OCI-LY3 (cell line): Measurements from ENCODE around the gene ABLIM2.

Experiments
- H2AFZ ChIP-seq: fragments of 200-600, 300-600 bp; shearing (Covaris generic); 2 replicates; pipeline ENCODE4 v1.6.0; 2014; ENCODE audit warnings: antibody characterized with exemption, low read depth, low read length
- H3K27ac ChIP-seq: fragments of 200-600, 300-600 bp; sonication (generic); 2 replicates; pipeline ENCODE4 v1.5.1; 2014; ENCODE audit warnings: mild to moderate bottlenecking, low read length, moderate library complexity, mixed read lengths
- H3K27me3 ChIP-seq: fragments of 200-600, 300-600 bp; sonication (generic); 2 replicates; pipeline ENCODE4 v1.6.1; 2014; ENCODE audit warnings: low read depth, low read length, mixed read lengths
- H3K36me3 ChIP-seq: fragments of 200-600, 300-600 bp; sonication (generic); replicated peaks from 2 replicates; pipeline ENCODE3; 2014; ENCODE audit warnings: low read depth, low read length, mixed read lengths
- H3K4me1 ChIP-seq: fragments of 300-600, 200-600 bp; sonication (generic); 2 replicates; pipeline ENCODE4 v1.6.1; 2014; ENCODE audit warnings: low read length, mixed read lengths
- H3K4me2 ChIP-seq: fragments of 200-600, 300-600 bp; sonication (generic); 2 replicates; pipeline ENCODE4 v1.6.1; 2014; ENCODE audit warnings: low read length, mixed read lengths
- H3K4me3 ChIP-seq: fragments of 300-600, 200-600 bp; sonication (generic); 2 replicates; pipeline ENCODE4 v1.5.1; 2014; ENCODE audit warnings: antibody characterized with exemption, mild to moderate bottlenecking, low read length, moderate library complexity
- H3K79me2 ChIP-seq: fragments of 300-600, 200-600 bp; shearing (Covaris generic); 2 replicates; pipeline ENCODE4 v1.6.1; 2014; ENCODE audit warnings: mild to moderate bottlenecking, low read length, mixed read lengths
- H3K9ac ChIP-seq: fragments of 300-600, 200-600 bp; shearing (Covaris generic); 2 replicates; pipeline ENCODE4 v1.6.0; 2014; ENCODE audit warnings: mild to moderate bottlenecking, low read length, moderate library complexity
- H3K9me3 ChIP-seq: fragments of 200-600, 300-600 bp; shearing (Covaris generic); 2 replicates; pipeline ENCODE4 v1.6.1; 2014; ENCODE audit warnings: low read length, mixed read lengths; ENCODE audit not compliant: insufficient read depth
- H4K20me1 ChIP-seq: fragments of 200-600, 300-600 bp; sonication (generic); 2 replicates; pipeline ENCODE4 v1.6.1; 2016; ENCODE audit warnings: low read length, mixed read lengths; ENCODE audit not compliant: insufficient read depth
- CTCF ChIP-seq: fragments of 200-600, 300-600 bp; sonication (generic); IDR thresholded peaks from 2 replicates; pipeline ENCODE4 v1.5.1; 2014; ENCODE audit warnings: antibody characterized with exemption, low read length, low read depth
- EZH2phosphoT487 ChIP-seq: fragments of 200-600 bp; shearing (Covaris generic); IDR thresholded peaks from 2 replicates; pipeline ENCODE4 v1.6.1; 2018; ENCODE audit warnings: antibody characterized with exemption, mixed run types, low read depth

Gene ABLIM2

GRCh38 chr4:8147231-8147970 is 11.2 kb downstream of the ABLIM2 start:
- Histone ChIP-seq H3K36me3 (no peaks in the 10 kb centered on the region), H4K20me1 (no peaks in the 10 kb centered on the region), H3K79me2 (no peaks in the 10 kb centered on the region), H3K9ac (no peak overlapping the region), H3K4me1 (no peaks in the 10 kb centered on the region), H3K4me2 (no peak overlapping the region), H3K9me3 (no peaks in the 10 kb centered on the region), H3K27ac (no peak overlapping the region), H2AFZ (no peak overlapping the region), H3K4me3 (no peak overlapping the region), H3K27me3 (0 out of 2 replicates have a peak, but pooled peaks cover 2% of the 10 kb centered on the region)
- TF ChIP-seq CTCF: no peak
- TF ChIP-seq EZH2phosphoT487: no peak

GRCh38 chr4:8146157-8146556 is 12.5 kb downstream of the ABLIM2 start:
- no peaks in the 10 kb centered on the region for H3K9me3 ChIP-seq
- H3K4me1 ChIP-seq: no peaks in the 10 kb centered on the region

GRCh38 chr4:8144359-8144758 is 14.3 kb downstream of the ABLIM2 start:
- 0 out of 2 replicates have a peak, but pooled peaks cover 2% of the 10 kb centered on the region for H3K27me3 ChIP-seq
- TF ChIP-seq CTCF (no peak), EZH2phosphoT487 (no peak)

More at GRCh38 chr4:8146157-8146556, 12.5 kb downstream of the ABLIM2 start:
- H3K79me2 ChIP-seq: no peaks in the 10 kb centered on the region
- 0 out of 2 replicates have a peak, but pooled peaks cover 2% of the 10 kb centered on the region for H3K27me3 ChIP-seq
- H3K36me3 ChIP-seq: no peaks in the 10 kb centered on the region
- no peak overlapping the region for H3K27ac ChIP-seq
- no peaks in the 10 kb centered on the region for H4K20me1 ChIP-seq
- no peak overlapping the region for H3K9ac ChIP-seq
- no peak overlapping the region for H2AFZ ChIP-seq
- H3K4me3 ChIP-seq: no peak overlapping the region
- no peak for TF ChIP-seq EZH2phosphoT487
- no peak for TF ChIP-seq CTCF
- H3K4me2 ChIP-seq: no peak overlapping the region

GRCh38 chr4:8143392-8144140 is 15.0 kb downstream of the ABLIM2 start:
- Histone ChIP-seq H3K4me3 (no peak overlapping the region), H3K4me1 (no peaks in the 10 kb centered on the region), H4K20me1 (no peaks in the 10 kb centered on the region), H3K27me3 (0 out of 2 replicates have a peak, but pooled peaks cover 2% of the 10 kb centered on the region), H3K27ac (no peak overlapping the region), H3K79me2 (no peaks in the 10 kb centered on the region), H3K9me3 (no peaks in the 10 kb centered on the region), H2AFZ (no peak overlapping the region), H3K36me3 (no peaks in the 10 kb centered on the region), H3K4me2 (no peak overlapping the region), H3K9ac (no peak overlapping the region)
- TF ChIP-seq EZH2phosphoT487 (no peak), CTCF (no peak)

More at GRCh38 chr4:8144359-8144758, 14.3 kb downstream of the ABLIM2 start:
- H3K9ac ChIP-seq: no peak overlapping the region
- no peaks in the 10 kb centered on the region for H3K36me3 ChIP-seq
- no peak overlapping the region for H3K4me2 ChIP-seq
- no peak overlapping the region for H3K27ac ChIP-seq
- H2AFZ ChIP-seq: no peak overlapping the region
- H3K4me1 ChIP-seq: no peaks in the 10 kb centered on the region
- H4K20me1 ChIP-seq: no peaks in the 10 kb centered on the region
- H3K4me3 ChIP-seq: no peak overlapping the region
- no peaks in the 10 kb centered on the region for H3K9me3 ChIP-seq
- no peaks in the 10 kb centered on the region for H3K79me2 ChIP-seq
